ENCODE results near the gene ASXL1.
"Not testable (repeated sequence)": the region's sequence is repeated elsewhere in the genome, so short reads cannot be mapped to it uniquely, and the experiment has no call there.

The ASXL1 gene

DNA sequence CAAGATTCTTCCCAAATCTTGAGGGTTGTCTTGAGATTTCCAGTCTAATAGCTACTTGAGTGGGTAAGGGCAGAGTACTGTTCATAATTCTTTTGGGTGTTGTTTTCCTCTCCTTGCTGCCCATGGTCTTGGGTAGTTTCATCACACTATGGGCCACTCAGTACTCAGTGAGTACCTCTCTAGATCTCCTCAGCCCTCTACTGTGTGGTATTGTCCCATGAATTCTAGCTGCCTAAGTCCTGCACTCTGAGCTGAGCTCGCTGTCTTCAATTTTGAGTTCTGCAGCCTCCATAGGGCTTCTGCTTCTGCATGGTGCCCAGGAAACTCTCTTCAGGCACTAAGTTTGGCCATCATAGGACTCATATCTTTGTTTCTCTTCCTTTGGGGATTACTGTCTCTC lies 42.3 kb downstream of the ASXL1 start:
- peaks cover 58% of the 10 kb centered on the region for H3K36me3 ChIP-seq (ENCODE audit: insufficient read depth, low read length)
- TF ChIP-seq EZH2 (IDR thresholded peaks at IDR 0.05; ENCODE audit: borderline replicate concordance, low read length), result no peak
- TF ChIP-seq, protein P1, sequence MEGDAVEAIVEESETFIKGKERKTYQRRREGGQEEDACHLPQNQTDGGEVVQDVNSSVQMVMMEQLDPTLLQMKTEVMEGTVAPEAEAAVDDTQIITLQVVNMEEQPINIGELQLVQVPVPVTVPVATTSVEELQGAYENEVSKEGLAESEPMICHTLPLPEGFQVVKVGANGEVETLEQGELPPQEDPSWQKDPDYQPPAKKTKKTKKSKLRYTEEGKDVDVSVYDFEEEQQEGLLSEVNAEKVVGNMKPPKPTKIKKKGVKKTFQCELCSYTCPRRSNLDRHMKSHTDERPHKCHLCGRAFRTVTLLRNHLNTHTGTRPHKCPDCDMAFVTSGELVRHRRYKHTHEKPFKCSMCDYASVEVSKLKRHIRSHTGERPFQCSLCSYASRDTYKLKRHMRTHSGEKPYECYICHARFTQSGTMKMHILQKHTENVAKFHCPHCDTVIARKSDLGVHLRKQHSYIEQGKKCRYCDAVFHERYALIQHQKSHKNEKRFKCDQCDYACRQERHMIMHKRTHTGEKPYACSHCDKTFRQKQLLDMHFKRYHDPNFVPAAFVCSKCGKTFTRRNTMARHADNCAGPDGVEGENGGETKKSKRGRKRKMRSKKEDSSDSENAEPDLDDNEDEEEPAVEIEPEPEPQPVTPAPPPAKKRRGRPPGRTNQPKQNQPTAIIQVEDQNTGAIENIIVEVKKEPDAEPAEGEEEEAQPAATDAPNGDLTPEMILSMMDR (IDR thresholded peaks at IDR 0.05; ENCODE audit: low read length), result no peak

DNA sequence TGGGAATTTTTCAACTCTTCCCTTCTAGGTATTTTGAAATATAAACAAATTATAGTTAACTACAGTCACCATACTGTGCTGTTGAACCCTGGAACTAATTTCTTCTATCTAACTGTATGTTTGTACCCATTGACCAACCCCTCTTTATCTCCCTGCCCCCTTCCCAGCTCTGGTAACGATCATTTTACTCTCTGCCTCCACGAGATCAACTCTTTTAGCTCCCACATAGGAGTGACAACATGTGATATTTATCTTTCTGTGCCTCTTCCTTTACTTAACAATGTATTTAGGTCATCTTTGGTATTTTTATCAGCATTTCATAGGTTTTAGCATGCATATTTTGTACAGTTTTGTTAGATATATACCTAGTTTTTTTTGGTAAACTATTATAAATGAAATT lies 45.9 kb downstream of the ASXL1 start:
- H2AFZ ChIP-seq (ENCODE audit: low read length), result no peak overlapping the region
- no peak overlapping the region for H3K27ac ChIP-seq (ENCODE audit: low read depth, low read length, poor library complexity, severe bottlenecking)
- no peaks in the 10 kb centered on the region for H3K27me3 ChIP-seq (ENCODE audit: insufficient read depth, low read length)
- no peak overlapping the region for H3K4me2 ChIP-seq (ENCODE audit: low read length)
- H3K36me3 ChIP-seq (ENCODE audit: insufficient read depth, low read length), result peaks cover 64% of the 10 kb centered on the region
- no peak overlapping the region for H3K9ac ChIP-seq (ENCODE audit: low read length)
- H4K20me1 ChIP-seq (ENCODE audit: insufficient read depth, low read length), result no peaks in the 10 kb centered on the region
- no peaks in the 10 kb centered on the region for H3K4me1 ChIP-seq (ENCODE audit: insufficient read depth, low read length, severe bottlenecking)
- no peaks in the 10 kb centered on the region for H3K9me2 ChIP-seq (ENCODE audit: low read depth, low read length)
- H3F3A ChIP-seq (ENCODE audit: insufficient read depth, low read length), result no peaks in the 10 kb centered on the region
- no peak overlapping the region for H3K4me3 ChIP-seq (ENCODE audit: low read depth, low read length, poor library complexity, severe bottlenecking)
- no peak for TF ChIP-seq EZH2 (IDR thresholded peaks at IDR 0.05; ENCODE audit: borderline replicate concordance, low read length)
- TF ChIP-seq, protein P1 (IDR thresholded peaks at IDR 0.05; ENCODE audit: low read length), result no peak
- H3K9me3 ChIP-seq (ENCODE audit: low read length), result no peaks in the 10 kb centered on the region
- peaks cover 74% of the 10 kb centered on the region for H3K79me2 ChIP-seq (ENCODE audit: insufficient read depth, low read length)

More for the DNA sequence above, 42.3 kb downstream of the ASXL1 start:
- Histone ChIP-seq H3K4me1 (ENCODE audit: insufficient read depth, low read length, severe bottlenecking) (no peaks in the 10 kb centered on the region), H3K79me2 (ENCODE audit: insufficient read depth, low read length) (peaks cover 78% of the 10 kb centered on the region), H3K9me2 (ENCODE audit: low read depth, low read length) (no peaks in the 10 kb centered on the region), H4K20me1 (ENCODE audit: insufficient read depth, low read length) (no peaks in the 10 kb centered on the region), H3K4me3 (ENCODE audit: low read depth, low read length, poor library complexity, severe bottlenecking) (no peak overlapping the region), H3K27ac (ENCODE audit: low read depth, low read length, poor library complexity, severe bottlenecking) (no peak overlapping the region), H3K9me3 (ENCODE audit: low read length) (no peaks in the 10 kb centered on the region), H3K4me2 (ENCODE audit: low read length) (no peak overlapping the region), H3K9ac (ENCODE audit: low read length) (no peak overlapping the region), H3K27me3 (ENCODE audit: insufficient read depth, low read length) (no peaks in the 10 kb centered on the region), H2AFZ (ENCODE audit: low read length) (no peak overlapping the region), H3F3A (ENCODE audit: insufficient read depth, low read length) (no peaks in the 10 kb centered on the region)

DNA sequence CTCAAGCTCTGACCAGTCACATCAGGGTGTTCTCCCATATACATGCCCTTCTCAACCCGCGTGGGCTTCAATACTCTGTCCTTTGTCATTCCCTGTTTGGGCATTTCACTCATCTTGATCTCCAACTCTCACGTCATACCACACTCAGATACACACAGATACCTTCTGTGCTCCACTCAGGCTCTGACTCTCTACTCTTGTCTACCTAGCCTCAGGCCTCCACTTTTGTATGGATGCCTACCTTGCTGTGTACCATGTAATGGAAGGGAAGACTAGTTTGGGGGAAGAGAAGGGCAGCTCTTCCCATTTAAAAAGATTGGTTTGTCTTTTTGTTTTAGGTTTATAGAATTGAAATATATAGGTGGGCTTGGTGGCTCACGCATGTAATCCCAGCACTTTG lies 48.6 kb downstream of the ASXL1 start:
- no peak overlapping the region for H3K27ac ChIP-seq (ENCODE audit: low read depth, low read length, poor library complexity, severe bottlenecking)
- H4K20me1 ChIP-seq (ENCODE audit: insufficient read depth, low read length), result no peaks in the 10 kb centered on the region
- no peak overlapping the region for H3K4me2 ChIP-seq (ENCODE audit: low read length)

DNA sequence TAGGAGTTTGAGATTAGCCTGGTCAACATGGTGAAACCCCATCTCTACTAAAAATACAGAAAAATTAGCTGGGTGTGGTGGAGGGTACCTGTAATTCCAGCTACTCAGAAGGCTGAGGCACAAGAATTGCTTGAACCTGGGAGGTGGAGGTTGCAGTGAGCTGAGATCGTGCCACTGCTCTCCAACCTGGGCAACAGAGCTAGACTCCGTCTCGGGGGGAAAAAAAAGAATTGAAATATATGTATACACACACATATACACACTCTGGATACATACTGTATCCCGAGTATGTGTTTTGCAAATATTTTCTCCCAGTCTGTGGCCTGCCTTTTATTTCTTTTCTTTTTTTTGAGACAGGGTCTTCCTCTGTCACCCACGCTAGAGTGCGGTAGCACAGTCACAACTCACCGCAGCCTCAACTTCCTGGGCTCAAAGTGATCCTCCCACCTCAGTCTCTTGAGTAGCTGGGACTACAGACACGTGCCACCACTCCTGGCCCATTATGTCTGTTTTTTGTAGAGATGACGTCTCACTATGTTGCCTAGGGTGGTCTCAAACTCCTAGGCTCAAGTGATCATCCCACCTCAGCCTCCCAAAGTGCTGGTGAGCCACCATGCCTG lies 49.1 kb downstream of the ASXL1 start:
- H3K27me3 ChIP-seq (ENCODE audit: insufficient read depth, low read length); H3F3A ChIP-seq (ENCODE audit: insufficient read depth, low read length); H3K9me3 ChIP-seq (ENCODE audit: low read length); H3K4me2 ChIP-seq (ENCODE audit: low read length); H3K9ac ChIP-seq (ENCODE audit: low read length); H4K20me1 ChIP-seq (ENCODE audit: insufficient read depth, low read length); H2AFZ ChIP-seq (ENCODE audit: low read length); H3K9me2 ChIP-seq (ENCODE audit: low read depth, low read length); H3K27ac ChIP-seq (ENCODE audit: low read depth, low read length, poor library complexity, severe bottlenecking); H3K4me3 ChIP-seq (ENCODE audit: low read depth, low read length, poor library complexity, severe bottlenecking): not testable (repeated sequence)
- Histone ChIP-seq H3K36me3 (ENCODE audit: insufficient read depth, low read length) (peaks cover 56% of the 10 kb centered on the region), H3K79me2 (ENCODE audit: insufficient read depth, low read length) (peaks cover 60% of the 10 kb centered on the region), H3K4me1 (ENCODE audit: insufficient read depth, low read length, severe bottlenecking) (peaks cover 19% of the 10 kb centered on the region)

More for the DNA sequence above, 48.6 kb downstream of the ASXL1 start:
- Histone ChIP-seq H3K36me3 (ENCODE audit: insufficient read depth, low read length) (peaks cover 61% of the 10 kb centered on the region), H3K9ac (ENCODE audit: low read length) (no peak overlapping the region), H3K9me2 (ENCODE audit: low read depth, low read length) (no peaks in the 10 kb centered on the region), H3K4me3 (ENCODE audit: low read depth, low read length, poor library complexity, severe bottlenecking) (no peak overlapping the region), H3K27me3 (ENCODE audit: insufficient read depth, low read length) (no peaks in the 10 kb centered on the region), H2AFZ (ENCODE audit: low read length) (no peak overlapping the region), H3K4me1 (ENCODE audit: insufficient read depth, low read length, severe bottlenecking) (peaks cover 13% of the 10 kb centered on the region), H3K9me3 (ENCODE audit: low read length) (no peaks in the 10 kb centered on the region), H3F3A (ENCODE audit: insufficient read depth, low read length) (peaks cover 3% of the 10 kb centered on the region; the same call in 1 of the 2 replicates), H3K79me2 (ENCODE audit: insufficient read depth, low read length) (peaks cover 60% of the 10 kb centered on the region)
- no peak for TF ChIP-seq EZH2 (IDR thresholded peaks at IDR 0.05; ENCODE audit: borderline replicate concordance, low read length)
- TF ChIP-seq, protein P1 (IDR thresholded peaks at IDR 0.05; ENCODE audit: low read length), result no peak
